Gastrocnemius medialis (tissue), 4 donors: Measurements from ENCODE around the gene KCNG3. TPM values are rescaled to one million over a fixed set of nuclear protein-coding genes. Genes with fewer than 3 reads are reported as not detected.

Source experiments
- ATAC-seq, 2 donors: fragments of 150-250 bp; one replicate each; pipeline ENCODE4 v1.9.1; 2016
- DNase-seq, 2 donors: peaks; one replicate each; pipeline ENCODE4 v3.0.0-alpha.2; 2019
- H3K27ac ChIP-seq, 4 donors: fragments of 200-600 bp; sonication (generic); 1 replicate in 1 of 4; 2 replicates in 3 of 4; pipeline ENCODE4 v1.5.1; 2016 to 2018; ENCODE audit warnings: mild to moderate bottlenecking in 2 of 4, moderate library complexity in 1 of 4
- H3K27me3 ChIP-seq, 3 donors: fragments of 200-600 bp; sonication (generic) in 2 of 3; 1 replicate in 1 of 3; 2 replicates in 2 of 3; pipeline versions ENCODE4 v1.5.1 to v1.6.0; 2016 to 2019; ENCODE audit warnings: mild to moderate bottlenecking in 1 of 3, moderate library complexity in 1 of 3
- H3K36me3 ChIP-seq, 2 donors: fragments of 200-600 bp; sonication (generic) in 1 of 2; one replicate each; pipeline ENCODE4 v1.5.1; 2017 to 2018
- H3K4me1 ChIP-seq, 2 donors: fragments of 200-600 bp; sonication (generic) in 1 of 2; one replicate each; pipeline ENCODE4 v1.5.1; 2016 to 2017; ENCODE audit warnings: mild to moderate bottlenecking in 2 of 2
- H3K4me3 ChIP-seq, 4 donors: fragments of 200-600 bp; sonication (generic) in 3 of 4; 1 replicate in 1 of 4; 2 replicates in 3 of 4; pipeline ENCODE4 v1.5.1; 2016 to 2019; ENCODE audit warnings: mild to moderate bottlenecking in 2 of 4
- H3K9me3 ChIP-seq, 3 donors: fragments of 200-600 bp; sonication (generic) in 2 of 3; 1 replicate in 1 of 3; 2 replicates in 2 of 3; pipeline ENCODE4 v1.5.1; 2016 to 2019
- CTCF ChIP-seq, 5 experiments: fragments of 450-650 bp in 3 of 5; fragments of 200-600 bp in 2 of 5; sonication (generic) in 2 of 5; IDR thresholded peaks in 4 of 5; conservative IDR thresholded peaks in 1 of 5; 1 replicate in 4 of 5; 2 replicates in 1 of 5; pipeline ENCODE4 v1.5.1; 2016 to 2019; ENCODE audit warnings: antibody characterized with exemption in 5 of 5, mild to moderate bottlenecking in 3 of 5, moderate library complexity in 3 of 5
- POLR2A ChIP-seq, 2 donors: fragments of 450-650 bp; IDR thresholded peaks; one replicate each; pipeline ENCODE4 v1.6.1; 2017; ENCODE audit warnings: antibody characterized with exemption in 2 of 2, mild to moderate bottlenecking in 2 of 2, moderate library complexity in 2 of 2
- in situ Hi-C, 4 donors: fragments of 200-750 bp; cut with MboI; loops; one replicate each; pipeline versions ENCODE4 v1.15.0 to v1.8.0; 2017; ENCODE audit warnings: low sequenced_read_pairs in 4 of 4
- intact Hi-C: fragments of 100-400 bp; cut with DNase I; formaldehyde crosslinking; loops from one replicate; pipeline ENCODE4 v1.15.1; 2023; ENCODE audit warnings: low total_unique reads
- total RNA-seq, 4 donors: library from RNA; depleted of rRNA; stranded (reverse); fragments of >200 nt; gene quantifications; one replicate each; pipeline versions ENCODE4 v1.1.0 to v1.2.3, GENCODE V29; 2016

KCNG3 gene
- total RNA-seq, 4 donors from 2014 or later = 0.15 TPM; not detected in 3

GRCh38 chr2:42503291-42503690 lies 9.5 kb upstream of the KCNG3 start:
- ATAC-seq = no peak
- intact Hi-C loops = no loop called here
- in situ Hi-C loops = loop anchor here in 2 of 4 donors (5.0 to 10.0 kb wide), 2 partner anchors 159 to 162 kb away; no protein-coding TSS in a partner anchor

GRCh38 chr2:42498497-42498896 lies 4.7 kb upstream of the KCNG3 start:
- DNase-seq (no peak), ATAC-seq (no peak)
- no peak for TF ChIP-seq CTCF (IDR thresholded peaks at IDR 0.05 in 4 of 5, conservative IDR thresholded peaks at IDR 0.05 in 1 of 5)
- no peak for TF ChIP-seq POLR2A (IDR thresholded peaks at IDR 0.05)
- peaks cover 6 to 16% (median 9%) of the 10 kb centered on the region in 3 donors for H3K27me3 ChIP-seq
- intact Hi-C loops = loop anchor here (10.0 kb wide), 1 partner anchor 266 kb away; the partner anchor contains the start of gene OXER1
- no peaks in the 10 kb centered on the region for H3K36me3 ChIP-seq
- H3K9me3 ChIP-seq = no peaks in the 10 kb centered on the region
- no peak overlapping the region for H3K27ac ChIP-seq
- no peak overlapping the region for H3K4me3 ChIP-seq
- H3K4me1 ChIP-seq = peaks cover 0 to 6% of the 10 kb centered on the region in 2 donors
- in situ Hi-C loops = loop anchor here in 1 of 4 donors (5.0 kb wide), 1 partner anchor 164 kb away; no protein-coding TSS in a partner anchor

More at GRCh38 chr2:42503291-42503690, 9.5 kb upstream of the KCNG3 start:
- TF ChIP-seq CTCF (IDR thresholded peaks at IDR 0.05 in 4 of 5, conservative IDR thresholded peaks at IDR 0.05 in 1 of 5) = no peak
- no peak for TF ChIP-seq POLR2A (IDR thresholded peaks at IDR 0.05)
- H3K4me3 ChIP-seq = no peak overlapping the region
- no peaks in the 10 kb centered on the region for H3K27me3 ChIP-seq
- no peaks in the 10 kb centered on the region for H3K36me3 ChIP-seq
- no peaks in the 10 kb centered on the region for H3K4me1 ChIP-seq
- no peak overlapping the region for H3K27ac ChIP-seq
- no peaks in the 10 kb centered on the region for H3K9me3 ChIP-seq
- DNase-seq = no peak

GRCh38 chr2:42495611-42496010 lies 1.8 kb upstream of the KCNG3 start:
- Histone ChIP-seq H3K9me3 (no peaks in the 10 kb centered on the region), H3K27me3 (peaks cover 22 to 30% (median 23%) of the 10 kb centered on the region in 3 donors), H3K36me3 (no peaks in the 10 kb centered on the region), H3K27ac (no peak overlapping the region), H3K4me1 (peaks cover 0 to 6% of the 10 kb centered on the region in 2 donors), H3K4me3 (no peak overlapping the region)
- TF ChIP-seq CTCF (IDR thresholded peaks at IDR 0.05 in 4 of 5, conservative IDR thresholded peaks at IDR 0.05 in 1 of 5) = no peak
- TF ChIP-seq POLR2A (IDR thresholded peaks at IDR 0.05) = no peak
- in situ Hi-C loops (loop anchor here in 1 of 4 donors (5.0 kb wide), 1 partner anchor 167 kb away; no protein-coding TSS in a partner anchor), intact Hi-C loops (loop anchor here (1.0 to 10.0 kb wide), 2 partner anchors 168 to 269 kb away; partner anchors contain the start of gene OXER1)
- ATAC-seq = no peak
- no peak for DNase-seq

- Histone ChIP-seq H3K9me3 (no peaks in the 10 kb centered on the region), H3K27me3 (peaks cover 22 to 30% (median 23%) of the 10 kb centered on the region in 3 donors), H3K36me3 (no peaks in the 10 kb centered on the region), H3K4me3 (peak overlapping the region in 2 of 4 donors; percentile 55 to 56), H3K27ac (no peak overlapping the region), H3K4me1 (peaks cover 0 to 6% of the 10 kb centered on the region in 2 donors)
- no peak for DNase-seq
- ATAC-seq = no peak
- TF ChIP-seq POLR2A (IDR thresholded peaks at IDR 0.05) = no peak
- no peak for TF ChIP-seq CTCF (IDR thresholded peaks at IDR 0.05 in 4 of 5, conservative IDR thresholded peaks at IDR 0.05 in 1 of 5)
- in situ Hi-C loops = loop anchor here in 1 of 4 donors (5.0 kb wide), 1 partner anchor 167 kb away; no protein-coding TSS in a partner anchor
- intact Hi-C loops = loop anchor here (1.0 to 10.0 kb wide), 2 partner anchors 168 to 270 kb away; partner anchors contain the start of gene OXER1
Observed at GRCh38 chr2:42495234-42495581, 1.4 kb upstream of the KCNG3 start.
